Keratinocyte (primary cell): Measurements from ENCODE around the gene TIAM1. TPM values are rescaled to one million over a fixed set of nuclear protein-coding genes. Genes with fewer than 3 reads are reported as not detected.

Experiments used
- DNase-seq: peaks from one replicate; pipeline ENCODE4 v3.0.0-alpha.2; 2011; ENCODE audit warnings: low read depth, missing footprints, low spot score
- FAIRE-seq: peaks from 2 replicates; lab custom pipeline; 2011; peaks lifted over from hg19 to GRCh38; lab: Jason Lieb, UNC
- H2AFZ ChIP-seq: 2 replicates; pipeline ENCODE4 v1.6.0; 2012; ENCODE audit warnings: low read length, control low read depth, inconsistent platforms; ENCODE audit not compliant: control insufficient read depth
- H3K27ac ChIP-seq: 2 replicates; pipeline ENCODE4 v1.5.1; 2011; ENCODE audit warnings: low read length; ENCODE audit not compliant: control insufficient read depth, insufficient read depth
- H3K27me3 ChIP-seq: 3 replicates; pipeline ENCODE4 v1.6.0; 2011; ENCODE audit warnings: low read length; ENCODE audit not compliant: control insufficient read depth, insufficient read depth; ENCODE audit errors: extremely low read depth
- H3K36me3 ChIP-seq, 2 experiments: 2 replicates in 1 of 2; 3 replicates in 1 of 2; pipeline ENCODE4 v1.5.1; 2011; ENCODE audit warnings: low read length in 2 of 2, mild to moderate bottlenecking in 1 of 2; ENCODE audit not compliant: control insufficient read depth in 2 of 2, insufficient read depth in 2 of 2; ENCODE audit errors: extremely low read depth in 1 of 2
- H3K4me1 ChIP-seq: 3 replicates; pipeline ENCODE4 v1.5.1; 2011; ENCODE audit warnings: low read length; ENCODE audit not compliant: control insufficient read depth, insufficient read depth; ENCODE audit errors: extremely low read depth
- H3K4me2 ChIP-seq: 3 replicates; pipeline ENCODE4 v1.6.0; 2011; ENCODE audit warnings: low read depth, low read length; ENCODE audit not compliant: control insufficient read depth, insufficient read depth; ENCODE audit errors: extremely low read depth
- H3K4me3 ChIP-seq, 3 experiments: fragments of 200-600 bp in 1 of 3; sonication (generic) in 1 of 3; 2 replicates in 2 of 3; 3 replicates in 1 of 3; pipeline ENCODE4 v1.5.1; 2011 to 2016; ENCODE audit warnings: low read length in 3 of 3, mild to moderate bottlenecking in 3 of 3, control low read depth in 2 of 3, inconsistent platforms in 1 of 3, low read depth in 1 of 3, mixed read lengths in 1 of 3, mixed run types in 1 of 3, moderate library complexity in 1 of 3; ENCODE audit not compliant: control insufficient read depth in 2 of 3, insufficient read depth in 2 of 3; ENCODE audit errors: extremely low read depth in 1 of 3
- H3K79me2 ChIP-seq: 2 replicates; pipeline ENCODE4 v1.6.0; 2012; ENCODE audit warnings: low read length; ENCODE audit not compliant: control insufficient read depth, insufficient read depth
- H3K9ac ChIP-seq: 3 replicates; pipeline ENCODE4 v1.6.0; 2011; ENCODE audit warnings: low read length; ENCODE audit not compliant: control insufficient read depth, insufficient read depth; ENCODE audit errors: extremely low read depth
- H3K9me1 ChIP-seq: 3 replicates; pipeline ENCODE4 v1.6.0; 2011; ENCODE audit warnings: low read length; ENCODE audit not compliant: control insufficient read depth, insufficient read depth; ENCODE audit errors: extremely low read depth
- H3K9me3 ChIP-seq: 2 replicates; pipeline ENCODE4 v1.5.1; 2012; ENCODE audit warnings: low read depth, low read length; ENCODE audit not compliant: control insufficient read depth
- H4K20me1 ChIP-seq: 3 replicates; pipeline ENCODE4 v1.6.0; 2011; ENCODE audit warnings: low read length; ENCODE audit not compliant: control insufficient read depth, insufficient read depth; ENCODE audit errors: extremely low read depth
- CTCF ChIP-seq, 3 experiments: IDR thresholded peaks in 1 of 3; conservative IDR thresholded peaks in 1 of 3; optimal IDR thresholded peaks in 1 of 3; 2 replicates in 2 of 3; 3 replicates in 1 of 3; pipeline versions ENCODE3 to v1.5.1; 2011; ENCODE audit warnings: low read length in 3 of 3, mild to moderate bottlenecking in 3 of 3, moderate library complexity in 2 of 3, control low read depth in 1 of 3, inconsistent platforms in 1 of 3; ENCODE audit not compliant: insufficient read depth in 2 of 3; ENCODE audit errors: extremely low read depth in 1 of 3
- EZH2 ChIP-seq: IDR thresholded peaks from one replicate; pipeline ENCODE4 v1.6.1; 2012; ENCODE audit warnings: inconsistent platforms, mild to moderate bottlenecking, low read length, moderate library complexity
- dilution Hi-C: fragments of 300-500 bp; cut with MboI; formaldehyde crosslinking; loops from one replicate; pipeline ENCODE4 v1.7.0; 2020; ENCODE audit warnings: low sequenced_read_pairs; ENCODE audit not compliant: extremely low pct_ligation_motif_present
- polyA plus RNA-seq, 5 experiments: library from polyadenylated mRNA; depleted of rRNA in 3 of 5; stranded (reverse) in 3 of 5; stranded (forward) in 1 of 5; unstranded in 1 of 5; fragments of >200 nt; gene quantifications; 1 replicate in 1 of 5; 2 replicates in 3 of 5; 3 replicates in 1 of 5; pipeline versions ENCODE4 v1.2.1 to v1.2.3, GENCODE V29; 2011 to 2012; ENCODE audit warnings: missing spikeins in 2 of 5, low read depth in 1 of 5, low replicate concordance in 1 of 5

TIAM1 gene
- polyA plus RNA-seq, 1 donor (not counting 4 experiments of a cell fraction or from before 2014, with no cell fraction given), result 8.3 TPM

GRCh38 chr21:31275901-31276300 is 68.2 kb downstream of the TIAM1 start:
- FAIRE-seq, result no peak

GRCh38 chr21:31273278-31273677 is 70.8 kb downstream of the TIAM1 start:
- no peak overlapping the region for H3K27ac ChIP-seq
- no peaks in the 10 kb centered on the region for H3K79me2 ChIP-seq
- H3K36me3 ChIP-seq, result no peaks in the 10 kb centered on the region
- no peaks in the 10 kb centered on the region for H4K20me1 ChIP-seq
- H3K9ac ChIP-seq, result no peak overlapping the region
- no peak overlapping the region for H3K4me3 ChIP-seq
- DNase-seq (no peak), FAIRE-seq (peak; percentile 51)
- no peaks in the 10 kb centered on the region for H3K9me3 ChIP-seq
- dilution Hi-C loops, result no loop called here
- no peaks in the 10 kb centered on the region for H3K4me1 ChIP-seq
- H3K9me1 ChIP-seq, result no peaks in the 10 kb centered on the region
- no peak overlapping the region for H2AFZ ChIP-seq
- H3K27me3 ChIP-seq, result no peaks in the 10 kb centered on the region
- TF ChIP-seq EZH2, result no peak
- no peak for TF ChIP-seq CTCF (optimal IDR thresholded peaks at IDR 0.05 in 1 of 3, IDR thresholded peaks at IDR 0.05 in 1 of 3, conservative IDR thresholded peaks at IDR 0.05 in 1 of 3; ENCODE audit: extremely low read depth in 1 of 3, insufficient read depth in 2 of 3, low read length in 3 of 3)
- H3K4me2 ChIP-seq, result no peak overlapping the region

More at GRCh38 chr21:31275901-31276300, 68.2 kb downstream of the TIAM1 start:
- TF ChIP-seq EZH2, result no peak
- TF ChIP-seq CTCF (optimal IDR thresholded peaks at IDR 0.05 in 1 of 3, IDR thresholded peaks at IDR 0.05 in 1 of 3, conservative IDR thresholded peaks at IDR 0.05 in 1 of 3; ENCODE audit: extremely low read depth in 1 of 3, insufficient read depth in 2 of 3, low read length in 3 of 3), result no peak
- Histone ChIP-seq H3K4me1 (no peaks in the 10 kb centered on the region), H3K27ac (no peak overlapping the region), H3K79me2 (no peaks in the 10 kb centered on the region), H3K4me3 (no peak overlapping the region), H3K9me1 (no peaks in the 10 kb centered on the region), H3K4me2 (no peak overlapping the region), H3K9ac (no peak overlapping the region), H2AFZ (no peak overlapping the region), H3K27me3 (no peaks in the 10 kb centered on the region), H3K9me3 (no peaks in the 10 kb centered on the region), H3K36me3 (no peaks in the 10 kb centered on the region), H4K20me1 (no peaks in the 10 kb centered on the region)
- no peak for DNase-seq
- dilution Hi-C loops, result no loop called here
